ENCODE measurements around the gene ZNF488.
"Not testable (repeated sequence)": the region's sequence is repeated elsewhere in the genome, so short reads cannot be mapped to it uniquely, and the experiment has no call there.

The ZNF488 gene

GRCh38 chr10:47384148-47384921, at the start of gene ZNF488:
TSS of gene ZNF488 (minus strand) at chr10:47384293. CDS start at chr10:47368829, 15,464 bp downstream.
- Mint-ChIP-seq H3K27me3 (ENCODE audit: low read depth) (peaks cover 45% of the 10 kb centered on the region), H3K36me3 (ENCODE audit: low read depth) (peaks cover 8% of the 10 kb centered on the region), H3K4me3 (peak within 1 kb of the TSS; percentile 87), H3K27ac (peak within 1 kb of the TSS; percentile 42), H3K9me3 (peaks cover 14% of the 10 kb centered on the region), H3K4me1 (ENCODE audit: low read depth) (peaks cover 25% of the 10 kb centered on the region)
- DNase-seq (ENCODE audit: low spot score), result peak; percentile 82

GRCh38 chr10:47425813-47426419, 41.8 kb upstream of the ZNF488 start:
- H3K27ac Mint-ChIP-seq, result no peak overlapping the region
- no peak overlapping the region for H3K4me3 Mint-ChIP-seq
- H3K9me3 Mint-ChIP-seq, result no peaks in the 10 kb centered on the region
- no peaks in the 10 kb centered on the region for H3K4me1 Mint-ChIP-seq (ENCODE audit: low read depth)
- DNase-seq (ENCODE audit: low spot score), result no peak
- H3K36me3 Mint-ChIP-seq (ENCODE audit: low read depth), result no peaks in the 10 kb centered on the region
- peaks cover 34% of the 10 kb centered on the region for H3K27me3 Mint-ChIP-seq (ENCODE audit: low read depth)

- Mint-ChIP-seq H3K27ac (no peak overlapping the region), H3K4me3 (no peak overlapping the region), H3K9me3 (no peaks in the 10 kb centered on the region), H3K36me3 (ENCODE audit: low read depth) (no peaks in the 10 kb centered on the region), H3K4me1 (ENCODE audit: low read depth) (no peaks in the 10 kb centered on the region), H3K27me3 (ENCODE audit: low read depth) (peaks cover 17% of the 10 kb centered on the region)
- no peak for DNase-seq (ENCODE audit: low spot score)
These were observed 40.1 kb upstream of the ZNF488 start for GRCh38 chr10:47424231-47424630.

- no peaks in the 10 kb centered on the region for H3K9me3 Mint-ChIP-seq
- H3K36me3 Mint-ChIP-seq (ENCODE audit: low read depth), result no peaks in the 10 kb centered on the region
- no peak overlapping the region for H3K4me3 Mint-ChIP-seq
- H3K4me1 Mint-ChIP-seq (ENCODE audit: low read depth), result no peaks in the 10 kb centered on the region
- no peak overlapping the region for H3K27ac Mint-ChIP-seq
- no peak for DNase-seq (ENCODE audit: low spot score)
- H3K27me3 Mint-ChIP-seq (ENCODE audit: low read depth), result peaks cover 10% of the 10 kb centered on the region
These were observed 39.4 kb upstream of the ZNF488 start for GRCh38 chr10:47423476-47423875.

- Mint-ChIP-seq H3K27ac (no peak overlapping the region), H3K4me3 (no peak overlapping the region), H3K36me3 (ENCODE audit: low read depth) (no peaks in the 10 kb centered on the region), H3K4me1 (ENCODE audit: low read depth) (no peaks in the 10 kb centered on the region), H3K27me3 (ENCODE audit: low read depth) (peaks cover 8% of the 10 kb centered on the region), H3K9me3 (no peaks in the 10 kb centered on the region)
- DNase-seq (ENCODE audit: low spot score), result no peak
These were observed 37.2 kb upstream of the ZNF488 start for GRCh38 chr10:47421057-47421952.

GRCh38 chr10:47420305-47421056, 36.4 kb upstream of the ZNF488 start:
- DNase-seq (ENCODE audit: low spot score), result no peak
- no peak overlapping the region for H3K27ac Mint-ChIP-seq
- peaks cover 8% of the 10 kb centered on the region for H3K27me3 Mint-ChIP-seq (ENCODE audit: low read depth)
- no peaks in the 10 kb centered on the region for H3K36me3 Mint-ChIP-seq (ENCODE audit: low read depth)
- no peaks in the 10 kb centered on the region for H3K4me1 Mint-ChIP-seq (ENCODE audit: low read depth)
- no peak overlapping the region for H3K4me3 Mint-ChIP-seq
- no peaks in the 10 kb centered on the region for H3K9me3 Mint-ChIP-seq

- no peaks in the 10 kb centered on the region for H3K36me3 Mint-ChIP-seq (ENCODE audit: low read depth)
- H3K4me3 Mint-ChIP-seq, result no peak overlapping the region
- H3K27ac Mint-ChIP-seq, result no peak overlapping the region
- H3K27me3 Mint-ChIP-seq (ENCODE audit: low read depth), result peaks cover 8% of the 10 kb centered on the region
- no peak for DNase-seq (ENCODE audit: low spot score)
- H3K4me1 Mint-ChIP-seq (ENCODE audit: low read depth), result no peaks in the 10 kb centered on the region
- no peaks in the 10 kb centered on the region for H3K9me3 Mint-ChIP-seq
These were observed 35.3 kb upstream of the ZNF488 start for GRCh38 chr10:47419421-47419820.

GRCh38 chr10:47418966-47419365, 34.9 kb upstream of the ZNF488 start:
- Mint-ChIP-seq H3K27me3 (ENCODE audit: low read depth) (peaks cover 5% of the 10 kb centered on the region), H3K36me3 (ENCODE audit: low read depth) (no peaks in the 10 kb centered on the region), H3K4me1 (ENCODE audit: low read depth) (no peaks in the 10 kb centered on the region), H3K9me3 (no peaks in the 10 kb centered on the region), H3K27ac (no peak overlapping the region), H3K4me3 (no peak overlapping the region)
- no peak for DNase-seq (ENCODE audit: low spot score)

- no peaks in the 10 kb centered on the region for H3K9me3 Mint-ChIP-seq
- no peaks in the 10 kb centered on the region for H3K27me3 Mint-ChIP-seq (ENCODE audit: low read depth)
- DNase-seq (ENCODE audit: low spot score), result no peak
- H3K36me3 Mint-ChIP-seq (ENCODE audit: low read depth), result no peaks in the 10 kb centered on the region
- H3K27ac Mint-ChIP-seq, result no peak overlapping the region
- H3K4me3 Mint-ChIP-seq, result no peak overlapping the region
- no peaks in the 10 kb centered on the region for H3K4me1 Mint-ChIP-seq (ENCODE audit: low read depth)
These were observed 34.2 kb upstream of the ZNF488 start for GRCh38 chr10:47418321-47418720.

GRCh38 chr10:47416305-47417218, 32.5 kb upstream of the ZNF488 start:
- not testable (repeated sequence) for H3K27ac Mint-ChIP-seq; DNase-seq (ENCODE audit: low spot score); H3K36me3 Mint-ChIP-seq (ENCODE audit: low read depth); H3K4me3 Mint-ChIP-seq; H3K9me3 Mint-ChIP-seq; H3K4me1 Mint-ChIP-seq (ENCODE audit: low read depth); H3K27me3 Mint-ChIP-seq (ENCODE audit: low read depth)

GRCh38 chr10:47415520-47416304, 31.6 kb upstream of the ZNF488 start:
- no peak for DNase-seq (ENCODE audit: low spot score)
- H3K27ac Mint-ChIP-seq, result no peak overlapping the region
- H3K36me3 Mint-ChIP-seq (ENCODE audit: low read depth), result no peaks in the 10 kb centered on the region
- no peaks in the 10 kb centered on the region for H3K4me1 Mint-ChIP-seq (ENCODE audit: low read depth)
- peaks cover 2% of the 10 kb centered on the region for H3K27me3 Mint-ChIP-seq (ENCODE audit: low read depth)
- no peak overlapping the region for H3K4me3 Mint-ChIP-seq
- H3K9me3 Mint-ChIP-seq, result no peaks in the 10 kb centered on the region

GRCh38 chr10:47414752-47415519, 30.8 kb upstream of the ZNF488 start:
- no peak for DNase-seq (ENCODE audit: low spot score)
- H3K4me3 Mint-ChIP-seq, result no peak overlapping the region

More at GRCh38 chr10:47414752-47415519, 30.8 kb upstream of the ZNF488 start:
- Mint-ChIP-seq H3K27ac (no peak overlapping the region), H3K27me3 (ENCODE audit: low read depth) (peaks cover 2% of the 10 kb centered on the region), H3K4me1 (ENCODE audit: low read depth) (no peaks in the 10 kb centered on the region), H3K36me3 (ENCODE audit: low read depth) (no peaks in the 10 kb centered on the region), H3K9me3 (no peaks in the 10 kb centered on the region)
